Activated CD4-positive, alpha-beta T cell treated with anti-CD3 and anti-CD28 coated beads, Interleukin-2, amount 50 U/mL, for 4 hours (primary cell): ENCODE results near the gene SCTR.

Experiments used
- DNase-seq, 2 experiments: peaks; one replicate each; pipeline ENCODE4 v3.0.0-alpha.2; 2020

SCTR gene

GRCh38 chr2:119402106-119402505 is 122.2 kb downstream of the SCTR start:
- no peak for DNase-seq

GRCh38 chr2:119397196-119397595 is 127.1 kb downstream of the SCTR start:
- DNase-seq, result no peak

GRCh38 chr2:119393971-119394748 is 130.1 kb downstream of the SCTR start:
- DNase-seq, result no peak
